GM12872 (cell line): ENCODE data around the gene DPM3.

Experiments used
- TF ChIP-seq, protein P1 (sequence below): IDR thresholded peaks from 3 replicates; pipeline ENCODE4 v1.5.1; 2011; ENCODE audit warnings: low read depth, mild to moderate bottlenecking, low read length, moderate library complexity; ENCODE audit not compliant: insufficient read depth

Gene DPM3, protein sequence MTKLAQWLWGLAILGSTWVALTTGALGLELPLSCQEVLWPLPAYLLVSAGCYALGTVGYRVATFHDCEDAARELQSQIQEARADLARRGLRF

DNA sequence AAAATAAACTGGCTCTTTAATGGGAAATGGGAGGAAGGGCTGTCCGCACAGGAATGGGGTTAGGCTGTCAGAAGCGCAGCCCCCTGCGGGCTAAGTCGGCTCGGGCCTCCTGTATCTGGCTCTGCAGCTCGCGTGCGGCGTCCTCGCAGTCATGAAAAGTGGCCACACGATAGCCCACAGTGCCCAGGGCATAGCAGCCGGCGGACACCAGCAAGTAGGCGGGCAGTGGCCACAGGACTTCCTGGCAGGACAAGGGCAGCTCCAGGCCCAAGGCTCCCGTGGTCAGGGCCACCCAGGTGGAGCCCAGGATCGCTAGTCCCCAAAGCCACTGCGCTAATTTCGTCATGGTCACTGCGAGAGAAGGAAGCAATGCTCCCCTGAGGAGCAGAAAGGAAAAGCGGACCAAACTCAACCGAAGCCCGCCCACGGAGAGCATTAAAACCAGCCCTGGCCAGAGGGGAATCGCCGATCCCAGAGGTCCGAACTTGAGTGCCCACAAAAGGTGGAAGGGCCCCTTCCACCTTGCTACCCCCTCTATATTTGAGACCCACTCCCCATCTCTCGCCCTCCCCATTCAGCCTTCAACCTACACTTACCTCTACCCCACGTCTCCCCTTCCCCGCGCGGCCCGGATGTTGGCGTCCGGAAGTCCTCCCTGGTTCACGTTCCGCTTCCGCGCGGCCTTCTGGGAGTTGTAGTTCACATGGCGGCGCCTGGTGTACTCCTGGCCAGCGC lies at the start of gene DPM3:
Gene DPM3, minus strand, starts transcription at position 637 of the 735 bp plus-strand sequence. Its CDS starts 291 bp downstream, at position 346.
- TF ChIP-seq, protein P1, sequence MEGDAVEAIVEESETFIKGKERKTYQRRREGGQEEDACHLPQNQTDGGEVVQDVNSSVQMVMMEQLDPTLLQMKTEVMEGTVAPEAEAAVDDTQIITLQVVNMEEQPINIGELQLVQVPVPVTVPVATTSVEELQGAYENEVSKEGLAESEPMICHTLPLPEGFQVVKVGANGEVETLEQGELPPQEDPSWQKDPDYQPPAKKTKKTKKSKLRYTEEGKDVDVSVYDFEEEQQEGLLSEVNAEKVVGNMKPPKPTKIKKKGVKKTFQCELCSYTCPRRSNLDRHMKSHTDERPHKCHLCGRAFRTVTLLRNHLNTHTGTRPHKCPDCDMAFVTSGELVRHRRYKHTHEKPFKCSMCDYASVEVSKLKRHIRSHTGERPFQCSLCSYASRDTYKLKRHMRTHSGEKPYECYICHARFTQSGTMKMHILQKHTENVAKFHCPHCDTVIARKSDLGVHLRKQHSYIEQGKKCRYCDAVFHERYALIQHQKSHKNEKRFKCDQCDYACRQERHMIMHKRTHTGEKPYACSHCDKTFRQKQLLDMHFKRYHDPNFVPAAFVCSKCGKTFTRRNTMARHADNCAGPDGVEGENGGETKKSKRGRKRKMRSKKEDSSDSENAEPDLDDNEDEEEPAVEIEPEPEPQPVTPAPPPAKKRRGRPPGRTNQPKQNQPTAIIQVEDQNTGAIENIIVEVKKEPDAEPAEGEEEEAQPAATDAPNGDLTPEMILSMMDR: no peak

DNA sequence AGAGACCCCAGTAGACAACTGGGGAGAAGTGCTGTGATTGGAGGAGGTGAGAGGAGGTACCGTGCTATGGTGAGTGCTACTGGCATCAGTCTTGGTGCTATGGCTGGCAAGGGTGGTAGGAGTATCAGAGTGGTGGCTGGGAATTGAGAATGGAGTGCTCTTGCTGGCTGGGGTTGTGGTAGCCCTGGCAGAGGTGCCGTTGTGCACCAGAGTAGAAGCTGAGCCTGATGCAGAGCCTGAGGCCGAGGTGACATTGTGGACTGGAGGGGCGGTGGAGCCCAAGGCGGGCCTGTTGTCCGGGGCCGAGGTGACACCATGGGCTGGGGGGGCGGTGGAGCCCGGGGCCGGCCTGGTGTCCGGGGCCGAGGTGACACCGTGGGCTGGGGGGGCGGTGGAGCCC lies 47.9 kb upstream of the DPM3 start:
- TF ChIP-seq, protein P1: no peak

DNA sequence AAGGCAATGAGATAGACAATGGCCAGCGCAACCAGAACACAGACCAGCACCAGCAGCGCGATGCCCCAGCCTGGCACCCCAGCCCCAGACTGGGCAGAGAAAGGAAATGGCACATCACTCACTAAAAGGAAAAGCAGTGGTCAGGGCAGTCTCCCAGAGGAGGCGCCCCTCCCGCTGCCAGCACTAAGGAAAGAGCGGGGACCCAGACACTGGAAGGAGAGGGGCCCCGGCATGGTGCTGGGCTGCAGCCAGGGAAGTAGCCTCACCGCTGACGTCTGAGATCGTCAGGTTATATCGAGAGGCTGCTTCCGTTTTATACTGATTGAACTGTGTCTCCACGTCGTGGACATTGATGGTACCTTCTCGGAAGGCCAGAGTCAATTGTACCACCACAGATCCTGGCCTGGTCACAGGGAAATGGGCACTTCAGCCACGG lies 47.1 kb upstream of the DPM3 start:
- TF ChIP-seq, protein P1: no peak

DNA sequence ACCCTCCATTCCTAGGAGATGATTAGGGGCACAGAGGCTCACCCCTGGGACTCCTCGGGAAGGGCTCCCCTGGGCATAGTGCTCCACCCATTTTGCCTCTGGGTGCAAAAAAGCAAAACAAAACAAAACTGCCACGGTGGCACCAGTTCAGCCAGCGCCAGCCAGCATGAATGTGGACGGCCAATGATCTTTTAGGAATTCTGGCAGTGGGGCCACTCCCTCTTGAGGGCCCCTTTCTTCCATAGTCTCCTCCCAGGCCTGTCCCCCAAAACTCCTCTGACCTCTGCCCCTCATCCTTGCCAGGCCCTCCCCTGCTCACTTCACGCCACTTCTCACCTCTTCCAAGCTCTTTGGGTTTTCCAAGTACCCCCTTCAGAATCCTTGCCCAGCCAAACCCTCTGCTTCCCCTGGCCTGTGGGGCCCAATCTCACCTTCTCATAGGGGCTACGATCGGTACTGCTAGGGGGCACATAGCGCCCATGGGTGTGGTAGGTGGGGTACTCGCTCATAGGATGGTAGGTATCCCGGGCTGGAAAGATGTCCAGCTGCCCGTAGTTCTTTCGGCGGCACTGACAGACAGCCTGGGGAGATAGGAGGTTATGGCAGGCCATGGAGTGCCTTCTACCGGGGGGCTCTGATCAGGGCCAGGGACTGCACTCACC lies 46.6 kb upstream of the DPM3 start:
- TF ChIP-seq, protein P1: no peak

DNA sequence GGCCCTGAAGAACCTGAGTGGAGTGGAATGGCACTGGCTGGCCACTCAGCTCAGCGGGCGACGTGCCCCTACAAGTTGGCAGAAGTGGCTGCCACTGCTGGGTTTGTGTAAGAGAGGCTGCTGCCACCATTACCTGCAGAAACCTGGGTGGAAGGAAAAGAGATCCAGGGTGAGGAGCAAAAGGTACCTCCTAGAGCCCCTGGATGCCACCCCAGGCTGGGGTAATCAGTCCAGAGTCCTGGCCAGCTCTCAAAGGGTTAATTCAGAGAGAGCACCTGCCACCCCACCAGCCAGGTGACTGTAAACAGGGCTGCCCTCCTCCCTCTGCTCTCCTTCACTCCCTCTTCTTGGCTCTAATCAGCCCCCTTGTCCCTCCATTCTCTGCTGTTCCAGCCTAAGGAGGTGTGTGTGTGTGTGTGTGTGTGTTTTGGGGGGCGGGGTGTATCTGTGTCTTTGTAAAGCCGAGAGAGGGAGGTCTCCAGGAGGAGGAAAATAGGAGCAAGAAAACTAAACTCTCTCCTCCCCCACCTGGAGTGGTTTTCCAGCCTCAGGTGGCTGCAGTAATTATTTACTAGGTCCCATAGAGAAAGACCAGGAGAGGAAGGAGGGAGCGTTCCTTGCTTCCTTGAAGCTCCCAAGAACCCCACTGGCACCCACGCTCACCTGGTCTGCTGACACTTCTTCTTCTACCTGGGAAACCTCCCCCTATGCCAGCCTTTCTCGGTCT lies 45.9 kb upstream of the DPM3 start:
- TF ChIP-seq, protein P1: no peak

DNA sequence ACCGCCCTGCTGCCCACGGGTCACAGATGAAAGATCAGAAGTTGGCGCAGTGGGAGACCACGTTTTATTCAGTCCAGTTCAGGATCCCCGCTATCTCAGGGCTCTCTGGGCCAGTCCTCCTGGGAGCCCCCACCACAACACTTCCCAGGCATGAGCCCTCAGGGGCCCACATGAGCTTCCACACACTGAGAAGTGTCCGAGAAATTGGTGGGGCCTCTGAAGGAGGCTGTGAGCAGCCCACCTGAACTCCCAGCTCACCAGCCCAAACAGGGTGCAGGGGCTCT lies 45.4 kb upstream of the DPM3 start:
- TF ChIP-seq, protein P1: no peak
